GM21367 (cell line): ENCODE measurements around the gene EEF1AKMT2.
"Not testable (repeated sequence)": the region's sequence is repeated elsewhere in the genome, so short reads cannot be mapped to it uniquely, and the experiment has no call there.

Experiments used
- ATAC-seq: cut with Tn5 transposase; IDR thresholded peaks from one replicate; pipeline ENCODE4 v1.9.1; 2021; ENCODE audit not compliant: unreplicated experiment

The EEF1AKMT2 gene

GRCh38 chr10:124791547-124792348, at the start of gene EEF1AKMT2:
EEF1AKMT2 (minus strand) TSS chr10:124791887; CDS start chr10:124791833, 54 bp downstream.
- peak; percentile 89 for ATAC-seq

GRCh38 chr10:124837687-124838086, 46.0 kb upstream of the EEF1AKMT2 start:
- ATAC-seq = no peak

GRCh38 chr10:124831116-124831515, 39.4 kb upstream of the EEF1AKMT2 start:
- ATAC-seq = no peak

- no peak for ATAC-seq
These were observed 38.8 kb upstream of the EEF1AKMT2 start for GRCh38 chr10:124830445-124830844.

GRCh38 chr10:124829447-124830115, 37.9 kb upstream of the EEF1AKMT2 start:
- no peak for ATAC-seq

GRCh38 chr10:124827474-124827873, 35.8 kb upstream of the EEF1AKMT2 start:
- no peak for ATAC-seq

GRCh38 chr10:124826262-124826661, 34.6 kb upstream of the EEF1AKMT2 start:
- ATAC-seq = no peak

GRCh38 chr10:124825702-124826101, 34.0 kb upstream of the EEF1AKMT2 start:
- no peak for ATAC-seq

- not testable (repeated sequence) for ATAC-seq
These were observed 33.2 kb upstream of the EEF1AKMT2 start for GRCh38 chr10:124824932-124825331.

GRCh38 chr10:124824507-124824906, 32.8 kb upstream of the EEF1AKMT2 start:
- ATAC-seq = no peak

GRCh38 chr10:124821520-124821919, 29.8 kb upstream of the EEF1AKMT2 start:
- ATAC-seq = no peak

- ATAC-seq = no peak
These were observed 28.4 kb upstream of the EEF1AKMT2 start for GRCh38 chr10:124820121-124820520.

GRCh38 chr10:124802313-124802675, 10.6 kb upstream of the EEF1AKMT2 start:
- ATAC-seq = peak; percentile 26

GRCh38 chr10:124799211-124799610, 7.5 kb upstream of the EEF1AKMT2 start:
- no peak for ATAC-seq

GRCh38 chr10:124798781-124799180, 7.1 kb upstream of the EEF1AKMT2 start:
- ATAC-seq = no peak

GRCh38 chr10:124798364-124798763, 6.7 kb upstream of the EEF1AKMT2 start:
- no peak for ATAC-seq

GRCh38 chr10:124792998-124793352, 1.3 kb upstream of the EEF1AKMT2 start:
- no peak for ATAC-seq

- ATAC-seq = not testable (repeated sequence)
These were observed 8.8 kb downstream of the EEF1AKMT2 start for GRCh38 chr10:124782900-124783299.

- ATAC-seq = no peak
These were observed 22.9 kb downstream of the EEF1AKMT2 start for GRCh38 chr10:124768791-124769190.

GRCh38 chr10:124765256-124765655, 26.4 kb downstream of the EEF1AKMT2 start:
- ATAC-seq = no peak

GRCh38 chr10:124763267-124763666, 28.4 kb downstream of the EEF1AKMT2 start:
- ATAC-seq = no peak

GRCh38 chr10:124762281-124762680, 29.4 kb downstream of the EEF1AKMT2 start:
- no peak for ATAC-seq
